Placental pericyte (primary cell): ENCODE data around the gene RNF212. TPM values are rescaled to one million over a fixed set of nuclear protein-coding genes. Genes with fewer than 3 reads are reported as not detected.

Source experiments
- small RNA-seq: library from RNA; depleted of rRNA; stranded (forward); fragments of <200 nt; gene quantifications from one replicate; pipeline ENCODE3, GENCODE V24; 2012; ENCODE audit warnings: low replicate concordance
- total RNA-seq: library from RNA; depleted of rRNA; stranded (reverse); fragments of >200 nt; gene quantifications from 2 replicates; pipeline ENCODE4 v1.2.3, GENCODE V29; 2012

The RNF212 gene
- total RNA-seq, result 0.72 and 2.6 TPM in 2 replicates

GRCh38 chr4:1113311-1114009 is at the start of gene RNF212:
RNF212 (minus strand) TSS chr4:1113564; CDS start chr4:1113464, 100 bp downstream.

Small RNA genes within 50 kb of the gene (small RNA-seq; reads per million reads assigned to genes)
- not detected for gene RF00554

Other genes with a start within 250 kb of the RNF212 start
- 73.1 and 117 TPM in 2 replicates for gene GAK, start 181.2 kb downstream of the RNF212 start, total RNA-seq
- 11.6 and 12.3 TPM in 2 replicates for gene TMEM175, start 181.1 kb downstream of the RNF212 start, total RNA-seq
- gene DGKQ, start 140.0 kb downstream of the RNF212 start, total RNA-seq, result 25.2 and 30.2 TPM in 2 replicates
- gene IDUA, start 126.5 kb downstream of the RNF212 start, total RNA-seq, result 17.0 and 17.9 TPM in 2 replicates
- gene SLC26A1, start 120.2 kb downstream of the RNF212 start, total RNA-seq, result 0.14 and 0.22 TPM in 2 replicates
- gene FGFRL1, start 101.9 kb downstream of the RNF212 start, total RNA-seq, result 15.9 and 30.4 TPM in 2 replicates
- 479 and 1,063 TPM in 2 replicates for gene SPON2, start 59.0 kb upstream of the RNF212 start, total RNA-seq
- 329 and 416 TPM in 2 replicates for gene CTBP1, start 135.6 kb upstream of the RNF212 start, total RNA-seq
- gene MAEA, start 176.3 kb upstream of the RNF212 start, total RNA-seq, result 85.9 and 114 TPM in 2 replicates
- gene UVSSA, start 233.6 kb upstream of the RNF212 start, total RNA-seq, result 15.5 and 15.7 TPM in 2 replicates